ENCODE data around the gene NPIPB8.
"Not testable (repeated sequence)": the region's sequence is repeated elsewhere in the genome, so short reads cannot be mapped to it uniquely, and the experiment has no call there.

DNA sequence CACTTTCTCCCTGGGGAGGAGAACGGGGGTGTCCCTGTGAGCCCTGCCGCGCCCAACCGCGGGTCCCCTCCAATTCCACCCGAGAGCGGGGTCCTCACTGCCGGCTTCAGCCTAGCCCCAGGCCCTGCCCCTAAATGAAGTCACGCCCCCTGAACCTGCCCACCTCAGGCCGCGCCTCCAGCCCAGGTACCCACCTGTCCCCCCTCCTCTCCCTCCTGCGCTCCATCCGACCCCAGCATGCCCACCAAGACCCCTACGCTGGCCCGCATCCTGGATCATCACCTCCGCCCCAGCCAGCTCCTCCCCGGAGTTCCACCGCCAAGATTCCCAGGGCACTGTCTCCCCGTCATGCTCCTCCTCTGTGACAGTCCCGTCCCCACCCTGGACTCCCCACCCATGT lies 36.9 kb upstream of the NPIPB8 start:
- TF ChIP-seq CTCF (conservative IDR thresholded peaks at IDR 0.05; ENCODE audit: low read depth, low read length); EZH2 (IDR thresholded peaks at IDR 0.05; ENCODE audit: low read length, unreplicated experiment); EZH2phosphoT487 (IDR thresholded peaks at IDR 0.05; ENCODE audit: borderline replicate concordance, low read length): not testable (repeated sequence)

Measured in PC-3 (cell line).